ENCODE measurements around the gene EFS. TPM values are rescaled to one million over a fixed set of nuclear protein-coding genes. Genes with fewer than 3 reads are reported as not detected.

EFS gene
- total and polyA plus RNA-seq, 10 of the 15 experiments (the other 5 are each of a cell fraction or from before 2014, with no cell fraction given): 0.08 TPM; not detected in 9

DNA sequence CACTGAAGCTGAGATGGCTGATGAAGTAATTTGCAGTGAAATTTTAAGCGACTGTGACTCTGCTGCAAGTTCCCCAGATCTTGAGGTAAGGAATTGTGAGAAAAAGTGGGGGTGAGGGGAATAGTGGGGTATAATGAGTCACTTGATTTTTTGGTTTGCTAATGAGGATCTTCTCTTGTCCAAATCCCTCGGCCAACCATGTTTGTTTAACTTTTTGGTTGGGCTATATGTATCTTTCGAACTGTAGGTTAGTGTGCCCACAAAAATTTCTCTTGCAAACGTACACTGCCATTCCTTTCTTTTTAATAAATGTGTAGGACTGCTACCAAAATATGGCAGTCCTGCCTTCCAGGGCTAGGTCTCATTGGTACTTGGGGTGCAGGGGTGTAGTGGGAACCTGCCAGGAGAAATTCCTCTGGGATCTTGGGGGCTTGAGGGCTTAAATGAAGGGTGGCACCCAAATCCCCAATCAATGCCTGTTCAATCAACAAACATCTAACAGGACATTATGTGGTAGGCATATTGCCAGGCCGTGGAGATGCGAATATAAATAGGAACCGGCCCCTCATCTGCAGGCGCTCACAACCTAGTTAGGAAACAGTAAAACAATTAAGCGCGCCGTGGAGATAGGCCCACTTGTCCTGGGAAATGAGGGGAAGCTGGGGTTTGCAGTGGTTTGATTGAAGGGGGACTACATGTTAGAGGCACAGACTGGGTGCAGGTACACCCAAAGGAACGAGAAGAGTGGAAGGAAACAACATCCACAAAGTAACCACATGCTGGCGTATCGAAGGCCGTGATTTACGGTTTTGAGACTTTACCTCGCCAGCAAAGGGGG is 45.0 kb downstream of the EFS start:
- BruUV-seq (replicated peaks): TSS peak; percentile 97
- Histone ChIP-seq H3K9ac (ENCODE audit: control insufficient read depth, insufficient read depth, low read length) (peak overlapping the region; percentile 69), H3K4me2 (ENCODE audit: control insufficient read depth, insufficient read depth) (peak overlapping the region; percentile 99), H4K20me1 (ENCODE audit: control insufficient read depth, insufficient read depth) (no peaks in the 10 kb centered on the region; the same call in 1 of the 2 replicates), H3K36me3 (ENCODE audit: control insufficient read depth in 2 of 2, insufficient read depth in 2 of 2, low read length in 1 of 2) (peaks cover 8 to 20% of the 10 kb centered on the region in 2 experiments), H3K4me1 (ENCODE audit: control insufficient read depth, insufficient read depth, low read length) (peaks cover 13% of the 10 kb centered on the region), H3K79me2 (ENCODE audit: control insufficient read depth, insufficient read depth, low read length) (peaks cover 23% of the 10 kb centered on the region), H3K27ac (ENCODE audit: control insufficient read depth, insufficient read depth) (peak overlapping the region; percentile 82), H3K9me3 (replicated peaks; ENCODE audit: control insufficient read depth, insufficient read depth, low read length) (no peaks in the 10 kb centered on the region), H2AFZ (ENCODE audit: control insufficient read depth, low read depth, low read length) (peak overlapping the region; percentile 79), H3K4me3 (peak overlapping the region; percentile 79), H3K27me3 (replicated peaks in 1 of 2; ENCODE audit: control insufficient read depth in 2 of 2, insufficient read depth in 2 of 2, low read length in 1 of 2) (no peaks in the 10 kb centered on the region)
- DNase-seq (ENCODE audit: low read depth, low spot score) (no peak), ATAC-seq (no peak), FAIRE-seq (no peak)
- intact Hi-C loops (cut with micrococcal nuclease; ENCODE audit: unreplicated experiment): loop anchor here (5.0 kb wide), 2 partner anchors 147 to 237 kb away; partner anchors contain the start of genes NGDN and THTPA
- 95% methylated on average over 17 of the region's 17 CpGs for whole genome bisulfite sequencing (ENCODE audit: insufficient coverage, insufficient replicate concordance, low lambda C conversion rate, missing lambda C conversion rate)
- CTCF ChIA-PET: interaction anchor here (0.6 to 7.2 kb wide), 14 partner anchors 9 to 390 kb away, joined by 3 to 77 read pairs (median 6); partner anchors contain the start of genes ACIN1, BCL2L2, C14orf119 and HOMEZ
- SMC1A ChIA-PET (ENCODE audit: uncharacterized antibody, unreplicated experiment): interaction anchor here (0.9 to 4.5 kb wide), 9 partner anchors 10 to 249 kb away, joined by 4 to 48 read pairs (median 10); partner anchors contain the start of genes BCL2L2 and PPP1R3E
- in situ Hi-C loops (cut with MboI): loop anchor here (5.0 to 25.0 kb wide), 2 partner anchors 237 to 792 kb away; partner anchors contain the start of genes DCAF11, NRL and THTPA
- RAD21 ChIA-PET (ENCODE audit: unreplicated experiment): interaction anchor here (1.7 to 4.1 kb wide), 5 partner anchors 16 to 225 kb away, joined by 5 to 103 read pairs (median 9); partner anchors contain the start of genes ACIN1, BCL2L2, C14orf119 and HOMEZ
- POLR2A ChIA-PET: interaction anchor here (0.6 to 6.3 kb wide), 14 partner anchors 10 to 827 kb away, joined by 3 to 98 read pairs (median 4); partner anchors contain the start of genes ACIN1, BCL2L2, C14orf119 and HOMEZ
- TF ChIP-seq, protein P1, sequence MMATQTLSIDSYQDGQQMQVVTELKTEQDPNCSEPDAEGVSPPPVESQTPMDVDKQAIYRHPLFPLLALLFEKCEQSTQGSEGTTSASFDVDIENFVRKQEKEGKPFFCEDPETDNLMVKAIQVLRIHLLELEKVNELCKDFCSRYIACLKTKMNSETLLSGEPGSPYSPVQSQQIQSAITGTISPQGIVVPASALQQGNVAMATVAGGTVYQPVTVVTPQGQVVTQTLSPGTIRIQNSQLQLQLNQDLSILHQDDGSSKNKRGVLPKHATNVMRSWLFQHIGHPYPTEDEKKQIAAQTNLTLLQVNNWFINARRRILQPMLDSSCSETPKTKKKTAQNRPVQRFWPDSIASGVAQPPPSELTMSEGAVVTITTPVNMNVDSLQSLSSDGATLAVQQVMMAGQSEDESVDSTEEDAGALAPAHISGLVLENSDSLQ (IDR thresholded peaks at IDR 0.05): no peak
- TF ChIP-seq, protein P2, sequence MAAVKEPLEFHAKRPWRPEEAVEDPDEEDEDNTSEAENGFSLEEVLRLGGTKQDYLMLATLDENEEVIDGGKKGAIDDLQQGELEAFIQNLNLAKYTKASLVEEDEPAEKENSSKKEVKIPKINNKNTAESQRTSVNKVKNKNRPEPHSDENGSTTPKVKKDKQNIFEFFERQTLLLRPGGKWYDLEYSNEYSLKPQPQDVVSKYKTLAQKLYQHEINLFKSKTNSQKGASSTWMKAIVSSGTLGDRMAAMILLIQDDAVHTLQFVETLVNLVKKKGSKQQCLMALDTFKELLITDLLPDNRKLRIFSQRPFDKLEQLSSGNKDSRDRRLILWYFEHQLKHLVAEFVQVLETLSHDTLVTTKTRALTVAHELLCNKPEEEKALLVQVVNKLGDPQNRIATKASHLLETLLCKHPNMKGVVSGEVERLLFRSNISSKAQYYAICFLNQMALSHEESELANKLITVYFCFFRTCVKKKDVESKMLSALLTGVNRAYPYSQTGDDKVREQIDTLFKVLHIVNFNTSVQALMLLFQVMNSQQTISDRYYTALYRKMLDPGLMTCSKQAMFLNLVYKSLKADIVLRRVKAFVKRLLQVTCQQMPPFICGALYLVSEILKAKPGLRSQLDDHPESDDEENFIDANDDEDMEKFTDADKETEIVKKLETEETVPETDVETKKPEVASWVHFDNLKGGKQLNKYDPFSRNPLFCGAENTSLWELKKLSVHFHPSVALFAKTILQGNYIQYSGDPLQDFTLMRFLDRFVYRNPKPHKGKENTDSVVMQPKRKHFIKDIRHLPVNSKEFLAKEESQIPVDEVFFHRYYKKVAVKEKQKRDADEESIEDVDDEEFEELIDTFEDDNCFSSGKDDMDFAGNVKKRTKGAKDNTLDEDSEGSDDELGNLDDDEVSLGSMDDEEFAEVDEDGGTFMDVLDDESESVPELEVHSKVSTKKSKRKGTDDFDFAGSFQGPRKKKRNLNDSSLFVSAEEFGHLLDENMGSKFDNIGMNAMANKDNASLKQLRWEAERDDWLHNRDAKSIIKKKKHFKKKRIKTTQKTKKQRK (IDR thresholded peaks at IDR 0.05; ENCODE audit: low read depth, low read length): no peak
- TF ChIP-seq, protein P3, sequence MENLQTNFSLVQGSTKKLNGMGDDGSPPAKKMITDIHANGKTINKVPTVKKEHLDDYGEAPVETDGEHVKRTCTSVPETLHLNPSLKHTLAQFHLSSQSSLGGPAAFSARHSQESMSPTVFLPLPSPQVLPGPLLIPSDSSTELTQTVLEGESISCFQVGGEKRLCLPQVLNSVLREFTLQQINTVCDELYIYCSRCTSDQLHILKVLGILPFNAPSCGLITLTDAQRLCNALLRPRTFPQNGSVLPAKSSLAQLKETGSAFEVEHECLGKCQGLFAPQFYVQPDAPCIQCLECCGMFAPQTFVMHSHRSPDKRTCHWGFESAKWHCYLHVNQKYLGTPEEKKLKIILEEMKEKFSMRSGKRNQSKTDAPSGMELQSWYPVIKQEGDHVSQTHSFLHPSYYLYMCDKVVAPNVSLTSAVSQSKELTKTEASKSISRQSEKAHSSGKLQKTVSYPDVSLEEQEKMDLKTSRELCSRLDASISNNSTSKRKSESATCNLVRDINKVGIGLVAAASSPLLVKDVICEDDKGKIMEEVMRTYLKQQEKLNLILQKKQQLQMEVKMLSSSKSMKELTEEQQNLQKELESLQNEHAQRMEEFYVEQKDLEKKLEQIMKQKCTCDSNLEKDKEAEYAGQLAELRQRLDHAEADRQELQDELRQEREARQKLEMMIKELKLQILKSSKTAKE (IDR thresholded peaks at IDR 0.05; ENCODE audit: low read depth, poor library complexity, severe bottlenecking): no peak
- TF ChIP-seq, protein P4, sequence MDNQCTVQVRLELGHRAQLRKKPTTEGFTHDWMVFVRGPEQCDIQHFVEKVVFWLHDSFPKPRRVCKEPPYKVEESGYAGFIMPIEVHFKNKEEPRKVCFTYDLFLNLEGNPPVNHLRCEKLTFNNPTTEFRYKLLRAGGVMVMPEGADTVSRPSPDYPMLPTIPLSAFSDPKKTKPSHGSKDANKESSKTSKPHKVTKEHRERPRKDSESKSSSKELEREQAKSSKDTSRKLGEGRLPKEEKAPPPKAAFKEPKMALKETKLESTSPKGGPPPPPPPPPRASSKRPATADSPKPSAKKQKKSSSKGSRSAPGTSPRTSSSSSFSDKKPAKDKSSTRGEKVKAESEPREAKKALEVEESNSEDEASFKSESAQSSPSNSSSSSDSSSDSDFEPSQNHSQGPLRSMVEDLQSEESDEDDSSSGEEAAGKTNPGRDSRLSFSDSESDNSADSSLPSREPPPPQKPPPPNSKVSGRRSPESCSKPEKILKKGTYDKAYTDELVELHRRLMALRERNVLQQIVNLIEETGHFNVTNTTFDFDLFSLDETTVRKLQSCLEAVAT (IDR thresholded peaks at IDR 0.05): peak; percentile 99
- TF ChIP-seq KAT2A (conservative IDR thresholded peaks at IDR 0.05; ENCODE audit: control insufficient read depth, low read depth, low read length) (no peak), TARDBP (IDR thresholded peaks at IDR 0.05; ENCODE audit: borderline replicate concordance) (no peak), NFIC (IDR thresholded peaks at IDR 0.05; ENCODE audit: low read depth, low read length) (0 out of 2 replicates have a peak, but pooled peaks have one; percentile 39)
- TF ChIP-seq, protein P5, sequence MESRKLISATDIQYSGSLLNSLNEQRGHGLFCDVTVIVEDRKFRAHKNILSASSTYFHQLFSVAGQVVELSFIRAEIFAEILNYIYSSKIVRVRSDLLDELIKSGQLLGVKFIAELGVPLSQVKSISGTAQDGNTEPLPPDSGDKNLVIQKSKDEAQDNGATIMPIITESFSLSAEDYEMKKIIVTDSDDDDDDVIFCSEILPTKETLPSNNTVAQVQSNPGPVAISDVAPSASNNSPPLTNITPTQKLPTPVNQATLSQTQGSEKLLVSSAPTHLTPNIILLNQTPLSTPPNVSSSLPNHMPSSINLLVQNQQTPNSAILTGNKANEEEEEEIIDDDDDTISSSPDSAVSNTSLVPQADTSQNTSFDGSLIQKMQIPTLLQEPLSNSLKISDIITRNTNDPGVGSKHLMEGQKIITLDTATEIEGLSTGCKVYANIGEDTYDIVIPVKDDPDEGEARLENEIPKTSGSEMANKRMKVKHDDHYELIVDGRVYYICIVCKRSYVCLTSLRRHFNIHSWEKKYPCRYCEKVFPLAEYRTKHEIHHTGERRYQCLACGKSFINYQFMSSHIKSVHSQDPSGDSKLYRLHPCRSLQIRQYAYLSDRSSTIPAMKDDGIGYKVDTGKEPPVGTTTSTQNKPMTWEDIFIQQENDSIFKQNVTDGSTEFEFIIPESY (IDR thresholded peaks at IDR 0.05): peak; percentile 93; the same call in 1 of the 2 replicates
